ENCODE measurements around the gene CWC27.

Gene CWC27

DNA sequence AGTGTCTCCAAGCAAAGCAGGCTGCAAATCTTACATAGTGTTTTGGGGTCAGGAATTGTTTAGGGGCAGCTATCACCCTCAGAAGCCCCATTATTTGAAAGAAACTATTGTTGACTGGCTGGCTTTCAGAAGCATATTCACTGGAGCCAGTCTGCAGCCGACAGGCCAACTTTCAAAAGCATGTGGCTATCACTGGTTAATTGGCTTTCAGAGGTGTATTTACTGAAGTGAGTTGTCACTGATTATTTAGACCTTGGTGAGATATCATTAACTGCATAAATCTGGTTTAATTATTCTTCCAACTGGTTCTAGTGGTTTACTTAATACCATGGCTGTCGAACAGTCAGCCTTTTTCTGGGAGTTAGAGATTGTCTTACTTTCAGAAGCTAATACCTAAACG lies 247.0 kb downstream of the CWC27 start:
- H3K27me3 ChIP-seq (ENCODE audit: insufficient read depth, poor library complexity, severe bottlenecking), result no peaks in the 10 kb centered on the region
- H3K4me3 ChIP-seq (replicated peaks; ENCODE audit: insufficient read depth, low read length), result no peak overlapping the region
- TF ChIP-seq, protein P1, sequence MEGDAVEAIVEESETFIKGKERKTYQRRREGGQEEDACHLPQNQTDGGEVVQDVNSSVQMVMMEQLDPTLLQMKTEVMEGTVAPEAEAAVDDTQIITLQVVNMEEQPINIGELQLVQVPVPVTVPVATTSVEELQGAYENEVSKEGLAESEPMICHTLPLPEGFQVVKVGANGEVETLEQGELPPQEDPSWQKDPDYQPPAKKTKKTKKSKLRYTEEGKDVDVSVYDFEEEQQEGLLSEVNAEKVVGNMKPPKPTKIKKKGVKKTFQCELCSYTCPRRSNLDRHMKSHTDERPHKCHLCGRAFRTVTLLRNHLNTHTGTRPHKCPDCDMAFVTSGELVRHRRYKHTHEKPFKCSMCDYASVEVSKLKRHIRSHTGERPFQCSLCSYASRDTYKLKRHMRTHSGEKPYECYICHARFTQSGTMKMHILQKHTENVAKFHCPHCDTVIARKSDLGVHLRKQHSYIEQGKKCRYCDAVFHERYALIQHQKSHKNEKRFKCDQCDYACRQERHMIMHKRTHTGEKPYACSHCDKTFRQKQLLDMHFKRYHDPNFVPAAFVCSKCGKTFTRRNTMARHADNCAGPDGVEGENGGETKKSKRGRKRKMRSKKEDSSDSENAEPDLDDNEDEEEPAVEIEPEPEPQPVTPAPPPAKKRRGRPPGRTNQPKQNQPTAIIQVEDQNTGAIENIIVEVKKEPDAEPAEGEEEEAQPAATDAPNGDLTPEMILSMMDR (IDR thresholded peaks at IDR 0.05; ENCODE audit: insufficient read depth, low read length), result no peak
- TF ChIP-seq GABPA (IDR thresholded peaks at IDR 0.05; ENCODE audit: low read depth) (no peak), POLR2AphosphoS5 (IDR thresholded peaks at IDR 0.05; ENCODE audit: low read depth) (no peak), SPI1 (IDR thresholded peaks at IDR 0.05; ENCODE audit: borderline replicate concordance, low read depth) (no peak)
- TF ChIP-seq, protein P2, sequence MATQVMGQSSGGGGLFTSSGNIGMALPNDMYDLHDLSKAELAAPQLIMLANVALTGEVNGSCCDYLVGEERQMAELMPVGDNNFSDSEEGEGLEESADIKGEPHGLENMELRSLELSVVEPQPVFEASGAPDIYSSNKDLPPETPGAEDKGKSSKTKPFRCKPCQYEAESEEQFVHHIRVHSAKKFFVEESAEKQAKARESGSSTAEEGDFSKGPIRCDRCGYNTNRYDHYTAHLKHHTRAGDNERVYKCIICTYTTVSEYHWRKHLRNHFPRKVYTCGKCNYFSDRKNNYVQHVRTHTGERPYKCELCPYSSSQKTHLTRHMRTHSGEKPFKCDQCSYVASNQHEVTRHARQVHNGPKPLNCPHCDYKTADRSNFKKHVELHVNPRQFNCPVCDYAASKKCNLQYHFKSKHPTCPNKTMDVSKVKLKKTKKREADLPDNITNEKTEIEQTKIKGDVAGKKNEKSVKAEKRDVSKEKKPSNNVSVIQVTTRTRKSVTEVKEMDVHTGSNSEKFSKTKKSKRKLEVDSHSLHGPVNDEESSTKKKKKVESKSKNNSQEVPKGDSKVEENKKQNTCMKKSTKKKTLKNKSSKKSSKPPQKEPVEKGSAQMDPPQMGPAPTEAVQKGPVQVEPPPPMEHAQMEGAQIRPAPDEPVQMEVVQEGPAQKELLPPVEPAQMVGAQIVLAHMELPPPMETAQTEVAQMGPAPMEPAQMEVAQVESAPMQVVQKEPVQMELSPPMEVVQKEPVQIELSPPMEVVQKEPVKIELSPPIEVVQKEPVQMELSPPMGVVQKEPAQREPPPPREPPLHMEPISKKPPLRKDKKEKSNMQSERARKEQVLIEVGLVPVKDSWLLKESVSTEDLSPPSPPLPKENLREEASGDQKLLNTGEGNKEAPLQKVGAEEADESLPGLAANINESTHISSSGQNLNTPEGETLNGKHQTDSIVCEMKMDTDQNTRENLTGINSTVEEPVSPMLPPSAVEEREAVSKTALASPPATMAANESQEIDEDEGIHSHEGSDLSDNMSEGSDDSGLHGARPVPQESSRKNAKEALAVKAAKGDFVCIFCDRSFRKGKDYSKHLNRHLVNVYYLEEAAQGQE (IDR thresholded peaks at IDR 0.05; ENCODE audit: insufficient replicate concordance, low read depth), result no peak
- no peak for DNase-seq (ENCODE audit: low read depth in 1 of 2, low spot score in 1 of 2)
- H3K27ac ChIP-seq (replicated peaks), result no peak overlapping the region

DNA sequence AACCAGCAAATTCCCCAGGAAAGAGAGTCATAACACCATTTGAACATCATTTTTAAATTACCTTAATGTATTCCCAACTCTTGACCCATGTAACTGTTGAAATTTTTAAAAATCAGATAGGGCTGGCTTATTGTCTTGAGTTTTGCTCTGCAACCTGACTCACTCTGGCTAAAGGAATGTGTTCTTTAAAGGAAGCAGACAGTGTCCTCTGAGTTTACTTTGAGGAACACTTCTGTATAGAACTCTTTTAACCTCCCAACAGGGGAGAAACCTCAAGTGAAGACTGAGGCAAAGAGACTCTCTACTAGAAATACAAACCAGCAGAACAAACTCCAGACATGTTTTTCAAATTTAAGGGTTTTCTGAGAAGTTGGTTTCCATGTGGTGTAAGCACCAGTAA lies 248.9 kb downstream of the CWC27 start:
- Histone ChIP-seq H3K27ac (replicated peaks) (no peak overlapping the region), H3K4me3 (replicated peaks; ENCODE audit: insufficient read depth, low read length) (no peak overlapping the region), H3K27me3 (ENCODE audit: insufficient read depth, poor library complexity, severe bottlenecking) (no peaks in the 10 kb centered on the region)
- TF ChIP-seq POLR2AphosphoS5 (IDR thresholded peaks at IDR 0.05; ENCODE audit: low read depth) (no peak), SPI1 (IDR thresholded peaks at IDR 0.05; ENCODE audit: borderline replicate concordance, low read depth) (no peak), GABPA (IDR thresholded peaks at IDR 0.05; ENCODE audit: low read depth) (no peak)
- TF ChIP-seq, protein P2 (IDR thresholded peaks at IDR 0.05; ENCODE audit: insufficient replicate concordance, low read depth), result no peak
- TF ChIP-seq, protein P1 (IDR thresholded peaks at IDR 0.05; ENCODE audit: insufficient read depth, low read length), result no peak
- DNase-seq (ENCODE audit: low read depth in 1 of 2, low spot score in 1 of 2), result no peak

DNA sequence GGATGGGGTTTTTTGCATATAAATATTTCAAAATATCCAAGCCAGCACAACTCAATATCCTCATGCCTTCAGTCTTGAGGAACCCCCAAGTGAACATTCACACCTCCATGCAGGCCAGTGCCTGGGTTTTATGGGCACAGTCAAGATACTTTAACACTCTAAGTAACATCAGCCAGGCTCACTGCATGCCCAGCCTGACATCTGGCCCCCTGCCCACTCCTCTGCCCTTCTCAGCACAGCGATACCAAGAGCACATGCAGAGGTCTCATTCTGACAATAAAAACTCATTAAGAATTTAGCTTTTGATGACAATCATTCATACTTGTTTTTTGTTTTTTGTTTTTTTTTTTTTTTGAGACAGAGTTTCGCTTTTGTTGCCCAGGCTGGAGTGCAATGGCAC lies 250.0 kb downstream of the CWC27 start:
- H3K27ac ChIP-seq (replicated peaks), result no peak overlapping the region
- no peak overlapping the region for H3K4me3 ChIP-seq (replicated peaks; ENCODE audit: insufficient read depth, low read length)
- H3K27me3 ChIP-seq (ENCODE audit: insufficient read depth, poor library complexity, severe bottlenecking), result no peaks in the 10 kb centered on the region
- TF ChIP-seq, protein P2 (IDR thresholded peaks at IDR 0.05; ENCODE audit: insufficient replicate concordance, low read depth), result no peak
- TF ChIP-seq POLR2AphosphoS5 (IDR thresholded peaks at IDR 0.05; ENCODE audit: low read depth) (no peak), SPI1 (IDR thresholded peaks at IDR 0.05; ENCODE audit: borderline replicate concordance, low read depth) (no peak), GABPA (IDR thresholded peaks at IDR 0.05; ENCODE audit: low read depth) (no peak)
- TF ChIP-seq, protein P1 (IDR thresholded peaks at IDR 0.05; ENCODE audit: insufficient read depth, low read length), result no peak
- no peak for DNase-seq (ENCODE audit: low read depth in 1 of 2, low spot score in 1 of 2)
